Transverse colon (tissue), 4 donors: ENCODE measurements around the gene KLF13.

ENCODE experiments used
- EP300 ChIP-seq: sonication (generic); formaldehyde crosslinking; IDR thresholded peaks from one replicate; pipeline ENCODE4 v1.6.1; 2017; ENCODE audit warnings: antibody characterized with exemption, low read depth
- POLR2AphosphoS5 ChIP-seq, 3 donors: sonication (generic); formaldehyde crosslinking; IDR thresholded peaks; one replicate each; pipeline ENCODE4 v1.6.1; 2016; ENCODE audit warnings: antibody characterized with exemption in 3 of 3
- TF ChIP-seq, protein P1 (sequence below), 5 experiments: fragments of 200-600 bp in 3 of 5; fragments of 450-650 bp in 2 of 5; sonication (generic) in 3 of 5; IDR thresholded peaks; 1 replicate in 2 of 5; 2 replicates in 3 of 5; pipeline ENCODE4 v1.5.1; 2016 to 2017; ENCODE audit warnings: antibody characterized with exemption in 5 of 5, inconsistent platforms in 3 of 5, mild to moderate bottlenecking in 2 of 5, moderate library complexity in 1 of 5

DNA sequence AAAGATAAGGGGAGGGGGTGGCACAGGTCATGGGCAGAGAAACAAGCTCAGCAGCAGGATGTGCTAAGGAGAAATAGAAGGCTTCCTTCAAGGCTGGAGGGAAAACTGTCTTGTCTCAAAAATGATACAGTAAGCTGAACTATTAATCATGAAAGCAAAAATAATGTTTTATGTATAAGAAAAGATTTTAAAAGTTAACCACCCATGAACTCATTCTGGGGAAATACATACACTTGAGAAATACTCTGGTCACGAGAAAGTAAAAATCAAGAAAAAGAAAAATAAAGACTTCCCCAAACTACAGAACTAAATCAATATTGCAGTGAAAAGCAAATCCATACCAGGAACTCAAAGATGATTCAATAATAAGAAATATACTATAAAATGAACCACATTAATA is 80.7 kb downstream of the KLF13 start:
- TF ChIP-seq POLR2AphosphoS5 (IDR thresholded peaks at IDR 0.05) (no peak), EP300 (no peak)
- TF ChIP-seq, protein P1, sequence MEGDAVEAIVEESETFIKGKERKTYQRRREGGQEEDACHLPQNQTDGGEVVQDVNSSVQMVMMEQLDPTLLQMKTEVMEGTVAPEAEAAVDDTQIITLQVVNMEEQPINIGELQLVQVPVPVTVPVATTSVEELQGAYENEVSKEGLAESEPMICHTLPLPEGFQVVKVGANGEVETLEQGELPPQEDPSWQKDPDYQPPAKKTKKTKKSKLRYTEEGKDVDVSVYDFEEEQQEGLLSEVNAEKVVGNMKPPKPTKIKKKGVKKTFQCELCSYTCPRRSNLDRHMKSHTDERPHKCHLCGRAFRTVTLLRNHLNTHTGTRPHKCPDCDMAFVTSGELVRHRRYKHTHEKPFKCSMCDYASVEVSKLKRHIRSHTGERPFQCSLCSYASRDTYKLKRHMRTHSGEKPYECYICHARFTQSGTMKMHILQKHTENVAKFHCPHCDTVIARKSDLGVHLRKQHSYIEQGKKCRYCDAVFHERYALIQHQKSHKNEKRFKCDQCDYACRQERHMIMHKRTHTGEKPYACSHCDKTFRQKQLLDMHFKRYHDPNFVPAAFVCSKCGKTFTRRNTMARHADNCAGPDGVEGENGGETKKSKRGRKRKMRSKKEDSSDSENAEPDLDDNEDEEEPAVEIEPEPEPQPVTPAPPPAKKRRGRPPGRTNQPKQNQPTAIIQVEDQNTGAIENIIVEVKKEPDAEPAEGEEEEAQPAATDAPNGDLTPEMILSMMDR (IDR thresholded peaks at IDR 0.05), result no peak
